ENCODE data around the gene COL11A2. TPM values are rescaled to one million over a fixed set of nuclear protein-coding genes. Genes with fewer than 3 reads are reported as not detected.

The COL11A2 gene
- total and polyA plus RNA-seq, 4 donors = 0.13 to 3.6 (median 1.6) TPM

DNA sequence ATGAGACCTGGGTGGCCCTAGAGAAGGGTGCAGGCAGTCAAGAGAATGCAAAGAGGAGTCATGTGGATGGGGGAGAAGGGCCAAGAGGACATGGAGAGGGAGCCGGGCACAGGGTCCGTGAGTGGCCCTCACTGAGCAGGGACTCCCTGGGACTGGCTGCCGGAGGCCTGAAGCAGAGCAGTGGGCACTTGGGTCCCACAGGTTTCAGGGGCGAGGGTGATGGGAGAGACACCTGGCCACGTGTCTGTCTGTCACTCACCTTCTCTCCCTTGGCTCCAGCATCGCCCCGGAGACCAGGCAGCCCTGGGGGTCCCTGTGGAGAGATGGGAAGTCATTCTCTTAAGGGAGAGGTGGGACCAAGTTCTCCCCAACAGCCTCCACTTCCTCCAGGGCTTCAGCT lies 25.5 kb downstream of the COL11A2 start:
- DNase-seq (no peak), ATAC-seq (ENCODE audit: low FRiP score) (no peak)
- Histone ChIP-seq H3K36me3 (ENCODE audit: control insufficient read depth in 1 of 2, insufficient read depth in 2 of 2, low read length in 1 of 2) (no peaks in the 10 kb centered on the region), H3K27ac (ENCODE audit: low read depth in 1 of 2, low read length in 2 of 2) (no peak overlapping the region), H3K4me1 (ENCODE audit: control insufficient read depth in 1 of 2, insufficient read depth in 2 of 2, low read length in 2 of 2) (no peaks in the 10 kb centered on the region), H3K27me3 (ENCODE audit: control insufficient read depth in 1 of 2, insufficient read depth in 2 of 2, low read length in 1 of 2) (no peaks in the 10 kb centered on the region), H3K4me3 (ENCODE audit: low read length in 2 of 2) (no peak overlapping the region), H3K9me3 (ENCODE audit: control insufficient read depth, low read length) (no peaks in the 10 kb centered on the region)
- intact Hi-C loops (cut with DNase I) = no loop called here
- 87 to 94% methylated on average over 7 of the region's 7 CpGs for WGBS, 2 donors

GRCh38 chr6:33166363-33166762 lies 25.9 kb downstream of the COL11A2 start:
- Histone ChIP-seq H3K9me3 (ENCODE audit: control insufficient read depth, low read length) (no peaks in the 10 kb centered on the region), H3K27ac (ENCODE audit: low read depth in 1 of 2, low read length in 2 of 2) (no peak overlapping the region), H3K4me1 (ENCODE audit: control insufficient read depth in 1 of 2, insufficient read depth in 2 of 2, low read length in 2 of 2) (no peaks in the 10 kb centered on the region), H3K27me3 (ENCODE audit: control insufficient read depth in 1 of 2, insufficient read depth in 2 of 2, low read length in 1 of 2) (no peaks in the 10 kb centered on the region), H3K36me3 (ENCODE audit: control insufficient read depth in 1 of 2, insufficient read depth in 2 of 2, low read length in 1 of 2) (no peaks in the 10 kb centered on the region), H3K4me3 (ENCODE audit: low read length in 2 of 2) (no peak overlapping the region)
- no peak for DNase-seq
- no peak for ATAC-seq (ENCODE audit: low FRiP score)
- WGBS, 2 donors = 91% methylated on average over 6 of the region's 6 CpGs
- intact Hi-C loops (cut with DNase I) = no loop called here

DNA sequence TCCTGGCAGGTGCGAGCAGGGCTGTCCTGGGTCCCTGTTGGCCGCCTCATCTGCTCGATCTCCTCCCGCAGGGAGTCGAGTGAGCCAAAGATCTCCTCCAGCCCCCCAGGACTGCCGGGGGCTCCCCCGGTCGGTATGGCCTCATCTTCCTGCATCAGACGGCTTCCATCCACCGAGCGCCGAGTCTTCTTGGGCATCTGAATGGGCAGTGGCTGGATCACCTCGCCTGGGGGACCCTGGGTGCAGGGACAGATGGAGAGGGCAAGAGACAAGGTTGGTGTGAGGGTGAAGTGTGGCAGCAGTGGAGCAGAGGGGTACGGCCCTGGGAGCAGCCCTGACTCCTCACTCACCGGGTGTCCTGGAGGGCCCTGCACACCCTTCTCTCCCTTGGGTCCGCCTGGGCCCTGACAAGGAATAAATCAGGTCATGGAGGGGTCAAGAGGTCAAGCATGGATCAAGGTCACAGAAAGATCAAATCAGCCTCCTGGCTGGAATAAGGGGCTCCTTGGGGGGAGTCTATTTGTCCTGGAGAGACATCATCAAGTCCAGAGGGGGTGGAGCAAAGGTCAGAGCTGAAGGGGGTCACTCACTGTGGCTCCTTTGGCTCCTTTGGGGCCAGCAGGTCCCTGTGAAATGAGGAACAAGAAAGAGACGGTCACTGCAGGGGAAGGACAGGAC lies 26.5 kb downstream of the COL11A2 start:
- Histone ChIP-seq H3K27ac (ENCODE audit: low read depth in 1 of 2, low read length in 2 of 2) (no peak overlapping the region), H3K4me3 (ENCODE audit: low read length in 2 of 2) (no peak overlapping the region), H3K4me1 (ENCODE audit: control insufficient read depth in 1 of 2, insufficient read depth in 2 of 2, low read length in 2 of 2) (no peaks in the 10 kb centered on the region), H3K36me3 (ENCODE audit: control insufficient read depth in 1 of 2, insufficient read depth in 2 of 2, low read length in 1 of 2) (no peaks in the 10 kb centered on the region), H3K27me3 (ENCODE audit: control insufficient read depth in 1 of 2, insufficient read depth in 2 of 2, low read length in 1 of 2) (no peaks in the 10 kb centered on the region), H3K9me3 (ENCODE audit: control insufficient read depth, low read length) (no peaks in the 10 kb centered on the region)
- intact Hi-C loops (cut with DNase I) = no loop called here
- no peak for ATAC-seq (ENCODE audit: low FRiP score)
- no peak for DNase-seq
- WGBS, 2 donors = 84 to 89% methylated on average over 17 of the region's 17 CpGs

- Histone ChIP-seq H3K4me1 (ENCODE audit: control insufficient read depth in 1 of 2, insufficient read depth in 2 of 2, low read length in 2 of 2) (no peaks in the 10 kb centered on the region), H3K36me3 (ENCODE audit: control insufficient read depth in 1 of 2, insufficient read depth in 2 of 2, low read length in 1 of 2) (no peaks in the 10 kb centered on the region), H3K9me3 (ENCODE audit: control insufficient read depth, low read length) (no peaks in the 10 kb centered on the region), H3K27ac (ENCODE audit: low read depth in 1 of 2, low read length in 2 of 2) (no peak overlapping the region), H3K4me3 (ENCODE audit: low read length in 2 of 2) (no peak overlapping the region), H3K27me3 (ENCODE audit: control insufficient read depth in 1 of 2, insufficient read depth in 2 of 2, low read length in 1 of 2) (no peaks in the 10 kb centered on the region)
- intact Hi-C loops (cut with DNase I) = loop anchor here in 1 of 2 donors (5.0 kb wide), 1 partner anchor 32 kb away; no protein-coding TSS in a partner anchor
- no peak for ATAC-seq (ENCODE audit: low FRiP score)
- no peak for DNase-seq
- 72 to 73% methylated on average over 14 of the region's 14 CpGs for WGBS, 2 donors
These were observed 27.4 kb downstream of the COL11A2 start for GRCh38 chr6:33164665-33165373.

DNA sequence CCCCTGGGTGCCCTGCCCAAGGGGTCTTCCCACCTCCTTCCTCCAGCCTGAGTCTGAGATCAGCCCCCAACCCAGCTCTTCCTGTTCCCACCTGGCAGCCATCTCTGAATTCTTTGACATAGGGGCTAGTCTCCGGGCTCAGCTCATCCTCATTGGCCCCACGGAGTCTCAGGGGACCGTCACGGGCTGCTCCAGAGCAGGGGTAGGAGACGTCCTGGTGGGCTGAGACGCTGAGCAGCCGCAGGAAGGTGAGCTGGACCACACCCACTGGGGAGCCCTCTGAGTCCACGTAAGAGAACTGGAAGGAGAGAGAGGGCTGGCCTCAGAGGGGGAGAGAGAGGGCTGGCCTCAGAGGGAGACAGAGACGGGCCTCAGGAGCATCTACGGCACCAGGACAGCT lies 28.1 kb downstream of the COL11A2 start:
- Histone ChIP-seq H3K4me3 (ENCODE audit: low read length in 2 of 2) (no peak overlapping the region), H3K27ac (ENCODE audit: low read depth in 1 of 2, low read length in 2 of 2) (no peak overlapping the region), H3K27me3 (ENCODE audit: control insufficient read depth in 1 of 2, insufficient read depth in 2 of 2, low read length in 1 of 2) (no peaks in the 10 kb centered on the region), H3K36me3 (ENCODE audit: control insufficient read depth in 1 of 2, insufficient read depth in 2 of 2, low read length in 1 of 2) (no peaks in the 10 kb centered on the region), H3K9me3 (ENCODE audit: control insufficient read depth, low read length) (no peaks in the 10 kb centered on the region), H3K4me1 (ENCODE audit: control insufficient read depth in 1 of 2, insufficient read depth in 2 of 2, low read length in 2 of 2) (no peaks in the 10 kb centered on the region)
- no peak for ATAC-seq (ENCODE audit: low FRiP score)
- WGBS, 2 donors = 66 to 68% methylated on average over 10 of the region's 10 CpGs
- no peak for DNase-seq
- intact Hi-C loops (cut with DNase I) = loop anchor here in 1 of 2 donors (5.0 kb wide), 1 partner anchor 33 kb away; no protein-coding TSS in a partner anchor

- DNase-seq (no peak), ATAC-seq (ENCODE audit: low FRiP score) (no peak)
- Histone ChIP-seq H3K4me1 (ENCODE audit: control insufficient read depth in 1 of 2, insufficient read depth in 2 of 2, low read length in 2 of 2) (no peaks in the 10 kb centered on the region), H3K9me3 (ENCODE audit: control insufficient read depth, low read length) (no peaks in the 10 kb centered on the region), H3K4me3 (ENCODE audit: low read length in 2 of 2) (no peak overlapping the region), H3K36me3 (ENCODE audit: control insufficient read depth in 1 of 2, insufficient read depth in 2 of 2, low read length in 1 of 2) (no peaks in the 10 kb centered on the region), H3K27ac (ENCODE audit: low read depth in 1 of 2, low read length in 2 of 2) (no peak overlapping the region), H3K27me3 (ENCODE audit: control insufficient read depth in 1 of 2, insufficient read depth in 2 of 2, low read length in 1 of 2) (no peaks in the 10 kb centered on the region)
- intact Hi-C loops (cut with DNase I) = loop anchor here in 1 of 2 donors (5.0 kb wide), 1 partner anchor 34 kb away; no protein-coding TSS in a partner anchor
- WGBS, 2 donors = 87 to 95% methylated on average over 10 of the region's 10 CpGs
These were observed 28.7 kb downstream of the COL11A2 start for GRCh38 chr6:33163540-33163939.

- H3K27ac ChIP-seq (ENCODE audit: low read depth in 1 of 2, low read length in 2 of 2) = peak overlapping the region in 1 of 2 donors; percentile 19
- DNase-seq (peak; percentile 90 to 96), ATAC-seq (ENCODE audit: low FRiP score) (peak; percentile 94)
- no peaks in the 10 kb centered on the region for H3K27me3 ChIP-seq (ENCODE audit: control insufficient read depth in 1 of 2, insufficient read depth in 2 of 2, low read length in 1 of 2)
- no peaks in the 10 kb centered on the region for H3K4me1 ChIP-seq (ENCODE audit: control insufficient read depth in 1 of 2, insufficient read depth in 2 of 2, low read length in 2 of 2)
- intact Hi-C loops (cut with DNase I) = loop anchor here (1.0 to 5.0 kb wide), 4 partner anchors 35 to 88 kb away; no protein-coding TSS in a partner anchor
- 4 to 7% methylated on average over 58 of the region's 58 CpGs for WGBS, 2 donors
- no peaks in the 10 kb centered on the region for H3K9me3 ChIP-seq (ENCODE audit: control insufficient read depth, low read length)
- H3K36me3 ChIP-seq (ENCODE audit: control insufficient read depth in 1 of 2, insufficient read depth in 2 of 2, low read length in 1 of 2) = no peaks in the 10 kb centered on the region
- no peak overlapping the region for H3K4me3 ChIP-seq (ENCODE audit: low read length in 2 of 2)
These were observed 30.6 kb downstream of the COL11A2 start for GRCh38 chr6:33161354-33162331.

DNA sequence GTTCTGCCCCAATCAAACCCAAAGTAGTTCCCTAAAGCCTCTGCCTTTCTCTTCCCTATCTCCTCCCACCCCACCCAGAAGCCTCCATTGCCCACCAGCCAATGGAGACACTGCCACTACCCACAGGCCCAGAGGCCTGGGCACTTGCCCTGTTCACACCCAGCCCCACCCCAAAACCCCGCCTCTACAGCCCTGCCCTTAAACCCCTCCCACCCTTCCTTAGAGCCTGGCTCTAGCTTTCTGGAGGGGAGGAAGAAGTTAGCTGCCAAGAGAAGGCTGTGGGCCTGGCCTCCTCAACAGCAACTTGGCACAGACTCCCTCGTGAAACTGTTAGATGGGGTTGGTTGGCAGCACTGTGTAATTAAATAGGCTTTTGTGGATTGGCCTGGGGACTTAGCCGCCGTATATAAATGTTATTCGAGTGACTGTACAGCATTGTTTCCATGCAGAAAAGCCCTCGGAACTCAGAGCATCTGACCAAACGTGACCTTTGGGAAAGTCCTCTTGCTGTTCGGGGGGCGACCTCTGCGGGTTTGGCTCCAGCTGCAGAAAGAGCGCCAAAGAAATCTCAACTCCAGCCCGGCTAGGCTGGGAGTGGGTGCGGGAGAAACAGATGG lies 31.4 kb downstream of the COL11A2 start:
- ATAC-seq (ENCODE audit: low FRiP score) = peak; percentile 60
- DNase-seq = peak in 1 of 2 donors; percentile 76
- intact Hi-C loops (cut with DNase I) = loop anchor here (1.0 to 5.0 kb wide), 4 partner anchors 36 to 88 kb away; no protein-coding TSS in a partner anchor
- Histone ChIP-seq H3K4me1 (ENCODE audit: control insufficient read depth in 1 of 2, insufficient read depth in 2 of 2, low read length in 2 of 2) (no peaks in the 10 kb centered on the region), H3K36me3 (ENCODE audit: control insufficient read depth in 1 of 2, insufficient read depth in 2 of 2, low read length in 1 of 2) (no peaks in the 10 kb centered on the region), H3K27me3 (ENCODE audit: control insufficient read depth in 1 of 2, insufficient read depth in 2 of 2, low read length in 1 of 2) (no peaks in the 10 kb centered on the region), H3K27ac (ENCODE audit: low read depth in 1 of 2, low read length in 2 of 2) (peak overlapping the region in 1 of 2 donors; percentile 19), H3K9me3 (ENCODE audit: control insufficient read depth, low read length) (no peaks in the 10 kb centered on the region), H3K4me3 (ENCODE audit: low read length in 2 of 2) (no peak overlapping the region)
- 6% methylated on average over 13 of the region's 13 CpGs for WGBS, 2 donors

Measured in aorta (tissue), 5 donors.